Measurements from ENCODE around the gene PTCH2.

- no peak for TF ChIP-seq CTCF (IDR thresholded peaks at IDR 0.05)
- no peak for TF ChIP-seq POLR2AphosphoS5 (IDR thresholded peaks at IDR 0.05)
These were observed 12.7 kb upstream of the PTCH2 start for GRCh38 chr1:44855742-44856141.
